GM19023 (cell line): ENCODE results near the gene UNC5C.

ENCODE experiments used
- ATAC-seq: cut with Tn5 transposase; IDR thresholded peaks from one replicate; pipeline ENCODE4 v1.9.1; 2021; ENCODE audit warnings: mild to moderate bottlenecking, moderate library complexity; ENCODE audit not compliant: unreplicated experiment

Gene UNC5C

DNA sequence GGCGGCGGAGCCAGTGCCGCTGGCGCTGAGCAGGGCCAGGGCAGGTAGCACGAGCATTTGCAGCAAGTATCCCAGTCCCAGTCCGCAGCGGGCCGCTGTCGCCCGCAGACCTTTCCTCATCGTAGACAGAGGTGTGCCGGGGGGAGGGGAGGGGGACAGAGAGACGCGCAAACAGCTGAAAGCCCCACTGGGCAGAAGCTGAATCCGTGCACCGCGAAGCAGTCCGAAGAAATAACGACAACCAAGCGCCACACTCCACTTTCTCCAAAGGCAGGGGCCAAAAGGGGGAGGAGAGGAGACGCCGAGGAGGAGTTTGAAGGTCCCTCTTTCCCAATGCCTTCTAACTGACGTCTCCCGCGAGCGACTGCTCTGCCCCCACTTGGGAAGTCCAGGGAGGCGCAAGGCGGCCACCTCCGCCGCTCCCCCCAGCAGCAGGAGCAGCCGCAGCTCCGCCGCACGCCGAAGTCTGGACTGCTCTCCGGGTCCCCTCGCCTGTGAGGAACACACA, at the start of gene UNC5C:
TSS of gene UNC5C (minus strand) at position 236 of the 508 bp plus-strand sequence.
- ATAC-seq = peak; percentile 2

DNA sequence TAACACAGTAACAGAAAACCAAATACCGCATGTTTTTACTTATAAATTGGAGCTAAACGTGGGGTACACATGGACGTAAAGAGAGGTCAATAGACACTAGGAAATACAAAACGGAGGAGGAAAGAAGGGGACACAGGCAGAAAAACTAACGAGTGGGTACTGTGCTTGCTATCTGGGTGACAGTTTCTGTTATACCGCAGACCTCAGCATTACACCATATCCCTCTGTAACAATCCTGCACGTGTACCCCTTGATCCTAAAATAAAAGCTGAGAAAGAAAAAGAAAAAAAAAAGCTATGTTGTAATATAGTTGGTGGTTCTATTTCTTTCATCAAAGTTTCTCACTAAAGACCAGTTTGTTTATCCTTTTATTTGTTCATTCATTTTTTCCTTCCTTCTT, 47.9 kb upstream of the UNC5C start:
- ATAC-seq = no peak

DNA sequence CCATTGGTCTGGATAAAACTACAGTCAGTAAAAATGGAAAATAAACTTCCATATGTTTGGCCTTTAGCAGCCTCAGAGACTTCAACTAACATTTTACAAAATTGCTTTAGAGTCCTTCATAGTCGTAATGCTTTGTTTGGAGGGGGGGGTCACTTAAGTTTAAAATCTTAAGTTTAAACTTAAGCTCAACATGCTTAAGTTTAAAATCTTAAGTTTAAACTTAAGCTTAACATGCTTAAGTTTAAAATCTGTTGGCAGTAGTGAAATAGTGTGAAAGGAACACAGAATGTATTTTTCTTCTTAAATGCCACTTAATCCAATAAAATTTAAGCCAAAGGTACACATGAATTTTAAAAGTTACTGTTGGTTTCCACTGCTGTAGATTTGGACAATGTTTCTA, 45.9 kb upstream of the UNC5C start:
- ATAC-seq = no peak

DNA sequence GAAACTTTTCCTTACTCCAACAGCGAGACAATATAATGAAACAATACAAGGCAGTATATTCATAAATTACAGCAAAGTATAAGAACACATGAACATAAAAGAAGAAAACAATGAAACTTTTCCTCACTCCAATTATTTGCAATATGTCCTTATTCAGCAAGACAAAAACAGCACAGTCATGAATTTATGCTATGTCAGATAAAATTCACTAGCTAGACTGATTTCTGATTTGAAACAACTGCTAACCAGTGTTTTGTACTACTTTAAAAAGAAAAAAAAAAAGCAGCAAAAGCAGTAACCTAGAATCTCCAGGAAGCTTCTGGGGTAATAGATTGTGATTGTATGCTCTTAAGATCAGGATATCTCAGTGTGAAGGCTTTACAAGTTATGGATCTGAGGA, 45.2 kb upstream of the UNC5C start:
- no peak for ATAC-seq

DNA sequence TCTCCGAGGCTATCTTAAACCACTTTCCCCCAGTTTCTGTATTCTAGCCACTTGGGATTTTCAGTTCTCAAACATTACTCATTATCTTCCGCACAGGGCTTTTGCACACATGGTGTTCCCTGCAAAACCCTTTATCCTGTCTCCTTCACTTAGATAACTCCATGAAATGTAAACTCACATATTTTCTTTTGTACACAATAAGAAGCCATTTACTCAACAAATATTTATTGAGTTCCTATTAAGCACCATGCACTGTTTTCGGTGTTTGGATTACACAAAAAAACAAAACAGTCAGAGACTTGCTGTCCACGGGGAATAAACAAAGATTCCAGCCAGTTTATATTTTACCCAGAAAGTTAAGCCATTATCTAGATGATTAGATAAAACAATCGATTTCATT, 42.5 kb upstream of the UNC5C start:
- ATAC-seq = no peak

DNA sequence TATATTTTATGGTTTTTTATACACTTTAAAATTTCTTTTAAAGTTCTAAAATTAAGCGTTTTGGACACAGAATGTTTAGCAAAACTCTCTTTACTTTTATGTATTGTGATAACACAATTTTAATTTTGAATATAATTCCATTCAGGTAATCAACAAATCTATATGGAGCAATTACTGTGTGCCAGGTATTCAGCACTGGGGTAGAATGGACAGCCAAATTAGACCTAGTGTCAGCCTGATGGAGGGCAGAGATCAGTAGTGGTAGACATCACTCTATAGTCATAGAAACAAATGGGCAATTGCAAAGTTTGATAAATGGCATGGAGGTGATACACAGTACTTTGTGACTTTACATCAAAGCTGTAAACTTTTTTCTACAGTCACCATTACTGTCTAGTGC, 41.8 kb upstream of the UNC5C start:
- no peak for ATAC-seq

DNA sequence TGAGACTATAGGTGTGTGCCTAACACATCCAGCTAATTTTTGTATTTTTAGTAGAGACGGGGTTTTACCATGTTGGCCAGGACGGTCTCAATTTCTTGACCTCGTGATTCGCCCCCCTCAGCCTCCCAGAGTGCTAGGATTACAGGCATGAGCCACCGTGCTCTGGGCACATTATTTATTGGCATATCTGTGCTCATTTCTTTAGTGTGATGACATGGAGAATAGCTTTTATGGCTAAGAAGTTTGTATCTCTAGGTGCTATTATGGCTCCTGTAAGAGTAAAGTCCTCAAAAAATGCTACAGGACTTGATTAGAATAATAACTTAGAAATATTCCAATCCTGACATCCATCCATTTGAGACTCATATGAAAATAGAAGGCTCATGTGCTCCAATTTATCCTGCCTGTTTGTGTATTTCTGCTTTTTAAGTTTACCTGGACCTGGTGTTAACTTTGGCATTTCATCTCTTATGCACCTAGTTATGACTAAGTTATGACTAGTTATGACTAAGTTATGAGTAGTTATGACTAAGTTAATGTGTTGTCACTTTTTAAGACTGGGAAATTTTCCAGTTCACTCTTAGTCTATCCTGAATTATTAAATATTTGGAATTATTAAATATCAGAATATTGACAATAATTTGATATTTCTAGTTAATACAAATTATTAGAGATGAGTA, 36.4 kb upstream of the UNC5C start:
- no peak for ATAC-seq

DNA sequence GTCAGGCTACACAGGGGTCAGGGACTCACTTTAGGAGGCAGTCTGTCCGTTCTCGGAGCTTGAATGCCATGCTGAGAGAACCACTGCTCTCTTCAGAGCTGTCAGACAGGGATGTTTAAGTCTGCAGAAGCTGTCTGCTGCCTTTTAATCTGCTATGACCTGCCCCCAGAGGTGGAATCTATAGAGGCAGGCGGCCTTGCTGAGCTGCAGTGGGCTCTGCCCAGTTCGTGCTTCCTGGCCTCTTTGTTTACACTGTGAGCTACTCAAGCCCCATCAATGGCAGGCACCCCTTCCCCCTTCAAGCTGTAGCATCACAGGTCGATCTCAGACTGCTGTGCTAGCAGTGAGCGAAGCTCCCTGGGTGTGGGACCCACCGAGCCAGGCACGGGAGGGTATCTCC, 31.5 kb upstream of the UNC5C start:
- no peak for ATAC-seq

DNA sequence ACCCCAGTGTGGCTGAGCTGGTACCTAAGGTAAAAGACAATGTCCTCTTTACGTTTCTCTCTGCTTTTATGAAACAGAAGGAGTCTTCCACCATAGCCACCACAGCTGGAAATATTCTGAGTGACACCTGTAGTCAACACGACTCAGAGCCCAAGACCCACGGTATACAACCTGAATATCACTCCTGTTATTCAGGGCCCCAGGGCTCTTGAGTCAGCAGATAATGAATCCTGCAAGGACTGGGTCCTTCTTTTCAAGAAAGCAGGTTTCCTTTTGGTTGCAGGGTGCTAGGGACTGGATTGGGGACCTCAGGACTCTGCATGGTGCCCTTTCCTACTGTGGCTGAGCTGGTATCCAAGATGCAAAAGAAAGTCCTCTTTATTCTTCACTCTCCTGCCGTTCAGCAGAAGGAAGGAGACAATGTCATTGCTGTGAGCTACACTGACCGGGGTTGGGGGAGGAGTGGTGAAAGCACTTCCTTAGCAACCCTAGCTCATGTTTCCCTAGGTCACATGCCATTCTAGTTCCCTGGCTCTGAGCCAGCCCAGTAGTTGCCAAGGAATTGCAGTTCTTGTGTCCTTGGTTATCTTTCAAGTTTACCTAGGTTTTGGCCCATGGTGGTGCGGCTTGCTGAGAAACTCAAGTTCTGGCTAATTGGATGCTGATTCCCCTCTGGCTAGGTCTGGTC, 23.7 kb upstream of the UNC5C start:
- ATAC-seq = no peak

DNA sequence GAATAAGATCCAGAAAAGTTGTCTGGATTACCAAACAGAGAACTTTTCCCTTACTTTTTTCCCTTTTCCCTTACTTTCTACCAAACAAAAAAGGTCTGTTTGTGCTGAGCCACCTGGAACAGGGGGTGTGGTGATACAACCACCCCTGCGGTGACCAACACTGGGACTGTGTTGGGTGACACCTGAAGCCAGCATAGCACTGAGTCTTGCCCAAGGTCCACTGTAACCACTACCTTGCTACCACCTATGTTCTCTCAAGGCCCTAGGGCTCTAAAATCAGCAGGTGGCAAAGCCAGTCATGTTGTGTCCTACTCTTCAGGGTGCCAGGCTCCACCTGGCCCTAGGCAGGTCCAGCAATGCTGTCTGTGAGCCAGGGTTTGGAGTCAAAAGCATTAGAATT, 22.8 kb upstream of the UNC5C start:
- no peak for ATAC-seq

DNA sequence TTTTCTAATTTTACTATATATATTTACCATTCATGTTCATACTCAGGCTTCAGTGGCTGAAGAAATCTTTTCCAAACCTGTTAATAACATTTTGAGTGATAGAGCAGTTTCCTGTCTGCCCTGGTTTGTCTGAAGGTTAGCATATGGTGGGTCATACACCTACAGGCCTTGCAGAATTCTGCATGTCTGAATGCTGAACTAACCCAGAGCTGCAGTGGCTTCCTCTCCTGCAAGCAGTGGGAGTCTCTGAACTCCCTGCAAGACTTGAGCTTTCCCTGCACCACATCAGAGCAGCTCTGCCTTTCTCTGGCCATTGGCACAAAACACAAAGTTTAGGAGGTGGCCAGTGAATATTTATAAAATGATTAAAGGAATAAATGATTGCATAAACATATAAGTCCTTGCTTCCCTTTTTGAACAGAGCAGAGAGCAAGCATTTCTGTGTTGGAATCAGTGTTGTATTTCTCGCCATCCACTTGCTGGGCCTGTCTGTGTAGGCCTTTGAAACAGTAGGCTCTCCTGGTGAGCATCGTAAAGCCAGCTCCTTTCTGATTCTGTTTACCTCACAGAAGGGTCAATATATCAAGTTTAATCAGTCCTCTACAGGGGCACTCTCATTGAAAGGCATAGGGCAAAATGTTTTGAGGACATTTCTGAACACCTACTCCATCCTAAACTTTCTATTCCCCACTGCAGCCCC, 15.0 kb upstream of the UNC5C start:
- no peak for ATAC-seq

DNA sequence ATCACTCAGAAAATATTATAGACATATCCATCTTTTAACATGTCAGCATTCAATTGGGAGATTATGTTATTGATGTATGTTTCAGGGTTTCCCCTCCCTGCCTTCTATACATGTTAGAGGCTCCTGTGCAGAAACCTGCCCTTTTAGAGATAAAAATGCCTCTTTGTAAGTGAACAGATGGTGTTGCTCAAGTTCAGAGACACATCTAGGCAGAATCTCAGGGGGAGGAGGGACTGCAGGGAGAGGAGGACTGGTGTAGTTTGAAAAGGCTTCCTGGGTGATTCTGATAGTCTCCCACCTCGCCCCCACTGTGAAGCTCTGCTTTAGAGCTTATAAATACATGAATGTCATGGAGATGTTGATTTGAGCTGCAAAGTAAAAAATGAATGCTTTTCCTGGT, 12.0 kb upstream of the UNC5C start:
- no peak for ATAC-seq

DNA sequence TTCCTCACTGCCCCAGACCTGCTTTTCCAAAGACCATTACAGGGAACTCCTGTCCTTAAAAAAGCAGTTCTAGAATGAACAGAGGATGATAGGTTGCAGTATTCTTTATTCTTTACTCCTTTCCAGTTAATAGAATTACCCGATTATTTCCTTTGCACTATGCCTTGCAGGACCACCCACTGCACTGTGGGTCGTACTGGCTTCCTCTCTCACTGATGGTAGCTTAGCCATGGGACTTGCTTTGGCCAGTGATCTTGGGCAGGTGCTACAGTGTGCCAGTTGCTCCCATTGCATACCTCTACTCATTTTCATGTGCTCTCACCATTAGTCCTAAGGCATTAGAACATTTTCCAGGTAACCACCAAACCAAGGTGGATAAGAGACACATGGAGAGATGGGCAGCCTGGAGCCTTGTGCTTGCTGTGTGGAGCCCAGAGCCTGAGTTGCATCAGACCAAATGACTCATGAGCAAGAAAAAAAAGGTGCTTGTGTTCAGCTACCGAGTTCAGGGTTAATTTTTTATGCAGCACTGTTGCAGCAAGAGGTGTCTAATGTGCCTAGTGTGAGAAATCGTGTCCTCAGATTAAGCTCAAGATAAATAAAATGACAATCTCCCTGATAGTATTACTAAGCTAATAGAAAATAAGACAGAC, 7.6 kb upstream of the UNC5C start:
- ATAC-seq = no peak

DNA sequence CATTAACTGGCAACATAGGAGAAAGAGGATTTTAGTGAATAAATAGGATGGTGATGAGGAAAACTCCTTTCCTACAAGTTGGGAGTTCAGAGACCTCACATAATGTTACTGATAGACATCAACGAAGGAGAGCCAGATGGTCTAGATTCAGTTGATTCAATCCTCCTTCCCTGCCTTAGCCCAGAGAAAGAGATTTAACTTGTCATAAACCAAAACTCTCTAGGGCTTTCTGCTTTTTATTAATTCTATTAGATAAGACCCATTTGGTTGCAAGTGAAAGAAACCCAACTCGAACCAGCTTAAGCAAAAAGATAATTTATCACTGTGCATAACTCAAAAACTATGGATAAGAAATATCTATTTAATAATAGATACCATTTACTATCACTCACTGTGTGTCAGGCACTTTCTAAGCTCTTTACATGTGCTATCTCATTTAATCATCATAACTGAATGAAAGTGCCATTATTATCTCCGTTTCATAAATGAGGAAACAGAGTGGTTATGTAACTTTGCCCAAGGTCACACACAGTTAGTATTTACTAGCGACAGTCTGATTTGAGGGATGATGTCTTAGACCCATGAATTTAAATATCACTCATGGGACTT, 4.3 kb upstream of the UNC5C start:
- no peak for ATAC-seq

DNA sequence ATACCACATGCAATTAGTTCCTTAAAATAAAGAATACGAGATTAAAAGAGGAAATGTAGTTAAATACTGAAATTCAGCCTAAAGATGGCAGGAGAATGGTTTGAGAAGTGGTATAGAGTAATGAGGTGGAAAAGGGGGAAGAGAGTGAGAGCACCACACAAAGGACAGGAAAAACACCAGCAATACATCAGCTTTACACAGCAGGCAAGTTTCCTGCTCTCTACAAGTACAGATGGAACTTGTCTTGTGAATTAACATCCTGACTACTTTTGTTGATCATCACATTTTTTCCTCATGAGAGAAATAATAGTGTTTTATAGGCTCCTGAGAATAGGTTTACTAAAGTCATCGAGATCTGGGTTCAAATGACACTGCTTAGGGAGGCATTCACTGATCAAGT, 2.9 kb upstream of the UNC5C start:
- no peak for ATAC-seq

DNA sequence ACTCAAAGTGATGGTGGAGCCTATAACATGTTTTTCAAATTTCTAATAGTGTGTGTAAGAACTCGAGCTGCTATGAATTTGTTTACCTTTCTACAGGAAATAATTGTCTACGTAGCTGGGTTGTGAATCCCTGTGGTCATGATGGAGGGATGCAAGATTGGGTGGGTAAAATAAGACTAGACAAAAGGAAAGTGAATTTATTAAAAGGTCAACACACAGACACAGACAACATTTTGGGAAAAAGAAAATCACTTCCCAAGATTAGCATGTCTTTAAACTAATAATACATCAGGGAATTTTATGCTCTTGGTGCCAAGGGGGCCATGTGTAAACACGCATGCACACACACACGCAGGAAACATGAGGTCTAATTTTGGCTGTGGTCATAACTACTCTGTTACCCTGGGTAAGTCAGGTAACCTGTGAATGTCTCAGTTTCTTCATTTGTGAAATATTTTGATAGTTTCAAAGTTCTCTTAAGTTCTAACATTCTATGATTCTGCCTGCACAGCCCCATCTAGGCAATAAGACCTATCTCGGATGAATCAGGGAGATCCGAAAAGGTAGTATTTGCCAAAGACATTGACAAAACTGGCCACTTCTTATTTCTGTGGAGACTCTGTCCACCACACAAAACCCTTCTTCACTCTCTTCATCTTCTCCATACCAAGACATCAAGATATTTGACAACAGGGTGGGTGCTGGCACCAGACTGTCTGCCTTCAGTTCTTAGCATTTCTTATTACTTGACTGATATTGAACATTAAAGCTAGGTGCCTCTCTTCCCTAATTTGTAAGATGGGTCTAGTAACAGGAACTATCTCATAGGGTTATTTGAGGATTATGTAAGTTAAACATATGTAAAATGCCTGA, 1.6 kb upstream of the UNC5C start:
- no peak for ATAC-seq

DNA sequence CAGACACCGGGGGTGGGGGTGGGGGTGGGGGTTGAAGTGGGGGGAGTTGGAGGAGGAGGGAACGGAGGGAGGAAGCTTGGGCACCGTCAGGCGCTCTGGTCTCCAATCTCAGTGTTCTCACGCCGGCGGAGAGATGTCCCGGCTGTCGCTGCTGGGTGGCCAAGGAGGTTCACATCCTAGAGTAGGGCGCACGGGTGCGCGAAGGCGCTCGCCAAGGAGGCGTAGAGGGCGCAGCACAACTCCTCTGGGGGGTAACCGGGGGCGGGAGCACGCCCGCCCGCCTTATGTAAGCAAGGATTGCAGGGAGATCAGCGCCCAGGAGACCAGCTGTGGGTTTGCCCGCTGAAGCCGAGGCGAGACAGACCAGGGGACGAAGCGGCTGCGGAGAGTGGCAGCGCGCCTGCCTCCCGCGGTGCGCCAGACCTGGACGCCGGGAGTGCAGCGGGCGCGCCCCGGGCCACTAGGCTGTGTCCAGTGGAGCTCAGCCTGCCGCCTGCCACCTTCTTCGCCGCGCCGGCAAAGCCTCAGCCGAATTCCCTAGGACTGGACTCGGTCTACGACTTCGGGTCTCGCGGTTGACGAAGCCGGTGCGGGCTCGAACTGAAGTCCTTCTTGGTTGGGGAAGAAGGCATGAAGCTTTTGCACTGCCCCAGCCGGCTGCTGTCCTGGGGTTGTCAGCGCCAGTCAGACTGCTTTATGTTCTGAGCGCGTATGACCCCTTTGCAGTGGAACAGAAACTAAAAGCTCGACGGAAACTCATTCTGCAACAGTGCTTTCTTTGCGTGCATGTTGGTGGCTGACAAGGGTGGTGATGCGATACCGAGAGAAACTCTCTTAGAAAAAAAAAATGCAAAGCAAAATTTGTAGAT, 707 bp upstream of the UNC5C start:
- peak; percentile 96 for ATAC-seq

DNA sequence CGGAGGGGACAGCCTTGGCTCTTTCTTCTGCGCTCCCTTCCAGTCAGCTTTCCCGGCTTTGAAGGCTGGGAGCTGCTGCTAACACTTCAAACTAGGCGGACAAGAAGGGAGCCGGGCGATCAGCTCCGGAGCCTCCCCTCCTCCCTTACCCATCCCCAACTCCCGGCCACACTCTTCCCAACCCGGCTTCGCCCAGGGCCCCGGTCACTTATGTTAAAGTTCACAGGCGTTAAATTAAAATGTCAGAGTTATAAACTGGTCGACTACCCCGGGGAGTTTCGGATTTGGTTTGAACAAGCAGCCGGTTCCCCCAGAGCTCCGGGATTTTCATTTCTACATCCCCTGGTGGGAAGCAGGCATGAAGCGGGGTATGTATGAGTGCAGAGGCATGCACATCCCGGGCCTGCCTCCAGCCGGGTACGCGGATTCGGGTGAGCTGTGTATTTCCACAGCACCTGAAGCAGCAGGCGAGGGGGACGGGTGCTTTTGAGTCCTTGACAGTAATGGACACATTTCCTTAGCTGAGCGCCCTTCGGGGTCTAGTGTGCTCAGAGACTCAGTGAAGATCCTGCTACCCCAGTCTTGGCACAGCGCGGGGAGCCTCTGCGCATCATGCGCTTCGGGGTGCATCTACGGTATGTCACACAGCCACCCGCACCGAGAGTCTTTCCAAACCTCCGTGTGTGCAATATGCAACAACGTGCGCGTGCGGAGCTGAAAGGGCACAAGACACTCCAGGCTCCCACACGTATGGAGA, 880 bp downstream of the UNC5C start:
- no peak for ATAC-seq
